Measurements from ENCODE around the gene NCOA1. TPM values are rescaled to one million over a fixed set of nuclear protein-coding genes. Genes with fewer than 3 reads are reported as not detected.
"Not testable (repeated sequence)": the region's sequence is repeated elsewhere in the genome, so short reads cannot be mapped to it uniquely, and the experiment has no call there.

Gene NCOA1
- total RNA-seq, 1 donor from 2014 or later: 29.0 TPM

DNA sequence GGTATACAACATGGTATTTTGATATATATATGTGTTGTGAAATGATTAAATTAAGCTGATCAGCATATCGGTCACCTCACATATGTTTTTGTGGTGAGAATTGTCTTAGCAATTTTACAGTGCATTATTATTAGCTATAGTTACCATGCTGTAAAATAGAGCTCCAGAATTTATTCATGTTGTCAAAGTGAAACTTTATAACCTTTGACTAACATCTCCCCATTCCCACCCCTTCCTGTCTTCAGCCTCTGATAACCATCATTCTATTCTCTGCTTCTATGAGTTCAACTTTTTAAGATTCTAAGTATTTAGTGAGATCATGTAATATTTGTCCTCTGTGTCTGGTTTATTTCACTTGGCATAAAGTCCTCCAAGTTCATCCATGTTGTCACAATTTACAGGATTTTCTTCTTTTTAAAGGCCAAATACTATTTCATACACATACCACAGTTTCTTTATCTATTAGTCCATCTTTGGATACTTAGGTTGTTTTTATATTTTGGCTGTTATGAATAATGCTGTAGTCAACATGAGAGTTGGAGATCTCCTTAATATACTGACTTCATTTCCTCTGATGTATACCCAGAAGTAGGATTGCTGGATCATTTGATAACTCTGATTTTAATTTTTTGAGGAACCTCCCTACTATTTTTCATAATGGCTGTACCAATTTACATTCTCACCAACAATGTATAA, 30.3 kb downstream of the NCOA1 start:
- H3K27ac Mint-ChIP-seq (ENCODE audit: unreplicated experiment): no peak overlapping the region
- peaks cover 4% of the 10 kb centered on the region for H3K36me3 Mint-ChIP-seq (ENCODE audit: unreplicated experiment)
- peaks cover 11% of the 10 kb centered on the region for H3K9me3 Mint-ChIP-seq (ENCODE audit: unreplicated experiment)
- no peaks in the 10 kb centered on the region for H3K27me3 Mint-ChIP-seq (ENCODE audit: unreplicated experiment)
- H3K4me3 Mint-ChIP-seq (ENCODE audit: unreplicated experiment): no peak overlapping the region
- DNase-seq (ENCODE audit: extremely low spot score, unreplicated experiment): no peak
- no peak for TF ChIP-seq CTCF (IDR thresholded peaks at IDR 0.05)
- H3K4me1 Mint-ChIP-seq (ENCODE audit: unreplicated experiment): no peaks in the 10 kb centered on the region

- no peak for DNase-seq (ENCODE audit: extremely low spot score, unreplicated experiment)
- H3K4me1 Mint-ChIP-seq (ENCODE audit: unreplicated experiment): no peaks in the 10 kb centered on the region
Measured at GRCh38 chr2:24521975-24522639, 31.1 kb downstream of the NCOA1 start.

DNA sequence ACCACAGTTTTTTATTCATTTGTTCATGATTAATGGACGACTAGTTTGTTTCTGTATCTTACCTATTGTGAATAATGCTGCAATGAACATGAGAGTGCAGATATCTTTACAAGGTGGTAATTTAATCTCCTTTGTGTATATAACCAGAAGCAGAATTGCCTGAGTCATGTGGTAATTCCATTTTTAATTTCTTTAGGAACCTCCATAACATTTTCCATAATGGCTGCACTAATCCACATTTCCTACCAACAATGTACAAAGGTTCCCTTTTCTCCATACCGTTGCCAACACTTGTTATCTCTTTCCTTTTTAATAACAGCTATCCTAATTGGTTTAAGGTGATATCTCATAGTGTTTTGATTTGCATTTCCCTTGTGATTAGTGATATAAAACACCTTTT, 36.5 kb downstream of the NCOA1 start:
- H3K27me3 Mint-ChIP-seq (ENCODE audit: unreplicated experiment): no peaks in the 10 kb centered on the region
- H3K9me3 Mint-ChIP-seq (ENCODE audit: unreplicated experiment): peaks cover 21% of the 10 kb centered on the region
- H3K4me1 Mint-ChIP-seq (ENCODE audit: unreplicated experiment): peaks cover 3% of the 10 kb centered on the region
- no peak for TF ChIP-seq CTCF (IDR thresholded peaks at IDR 0.05)
- H3K4me3 Mint-ChIP-seq (ENCODE audit: unreplicated experiment): no peak overlapping the region
- DNase-seq (ENCODE audit: extremely low spot score, unreplicated experiment): no peak
- H3K36me3 Mint-ChIP-seq (ENCODE audit: unreplicated experiment): peaks cover 20% of the 10 kb centered on the region
- no peak overlapping the region for H3K27ac Mint-ChIP-seq (ENCODE audit: unreplicated experiment)

More at GRCh38 chr2:24521975-24522639, 31.1 kb downstream of the NCOA1 start:
- H3K36me3 Mint-ChIP-seq (ENCODE audit: unreplicated experiment): peaks cover 4% of the 10 kb centered on the region
- no peaks in the 10 kb centered on the region for H3K27me3 Mint-ChIP-seq (ENCODE audit: unreplicated experiment)
- H3K27ac Mint-ChIP-seq (ENCODE audit: unreplicated experiment): no peak overlapping the region
- peaks cover 11% of the 10 kb centered on the region for H3K9me3 Mint-ChIP-seq (ENCODE audit: unreplicated experiment)
- H3K4me3 Mint-ChIP-seq (ENCODE audit: unreplicated experiment): no peak overlapping the region
- no peak for TF ChIP-seq CTCF (IDR thresholded peaks at IDR 0.05)

DNA sequence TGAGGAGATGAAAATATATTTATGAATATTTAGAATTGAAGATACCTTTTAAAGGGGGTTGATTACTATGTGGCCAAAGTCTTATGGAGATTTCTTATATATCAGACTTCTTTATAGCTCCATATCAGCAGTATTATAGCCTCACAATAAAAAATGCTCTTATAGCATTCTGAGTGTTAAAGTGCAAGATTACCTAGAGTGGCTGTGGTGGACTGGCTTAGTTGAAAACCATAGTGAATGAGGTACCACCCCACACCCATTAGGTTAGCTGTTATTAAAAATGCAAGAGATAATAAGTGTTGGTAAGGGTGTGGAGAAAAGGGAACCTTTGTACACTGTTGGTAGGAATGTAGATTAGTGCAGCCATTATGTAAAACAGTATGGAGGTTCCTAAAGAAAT, 39.7 kb downstream of the NCOA1 start:
- Mint-ChIP-seq H3K36me3 (ENCODE audit: unreplicated experiment) (peaks cover 24% of the 10 kb centered on the region), H3K4me3 (ENCODE audit: unreplicated experiment) (no peak overlapping the region), H3K27me3 (ENCODE audit: unreplicated experiment) (no peaks in the 10 kb centered on the region), H3K27ac (ENCODE audit: unreplicated experiment) (no peak overlapping the region), H3K9me3 (ENCODE audit: unreplicated experiment) (peaks cover 40% of the 10 kb centered on the region), H3K4me1 (ENCODE audit: unreplicated experiment) (peaks cover 3% of the 10 kb centered on the region)
- TF ChIP-seq CTCF (IDR thresholded peaks at IDR 0.05): no peak
- no peak for DNase-seq (ENCODE audit: extremely low spot score, unreplicated experiment)

DNA sequence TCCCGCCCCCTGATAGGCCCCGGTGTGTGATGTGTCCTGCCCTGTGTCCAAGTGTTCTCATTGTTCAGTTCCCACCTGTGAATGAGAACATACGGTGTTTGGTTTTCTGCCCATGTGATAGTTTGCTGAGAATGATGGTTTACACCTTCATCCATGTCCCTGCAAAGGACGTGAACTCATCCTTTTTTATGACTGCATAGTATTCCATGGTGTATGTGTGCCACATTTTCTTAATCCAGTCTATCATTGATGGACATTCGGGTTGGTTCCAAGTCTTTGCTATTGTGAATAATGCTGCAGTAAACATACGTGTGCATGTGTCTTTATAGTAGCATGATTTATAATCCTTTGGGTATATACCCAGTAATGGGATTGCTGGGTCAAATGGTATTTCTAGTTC, 40.6 kb downstream of the NCOA1 start:
- not testable (repeated sequence) for H3K27ac Mint-ChIP-seq (ENCODE audit: unreplicated experiment); DNase-seq (ENCODE audit: extremely low spot score, unreplicated experiment); H3K27me3 Mint-ChIP-seq (ENCODE audit: unreplicated experiment); H3K4me1 Mint-ChIP-seq (ENCODE audit: unreplicated experiment); H3K4me3 Mint-ChIP-seq (ENCODE audit: unreplicated experiment)
- peaks cover 24% of the 10 kb centered on the region for H3K36me3 Mint-ChIP-seq (ENCODE audit: unreplicated experiment)
- peaks cover 44% of the 10 kb centered on the region for H3K9me3 Mint-ChIP-seq (ENCODE audit: unreplicated experiment)

DNA sequence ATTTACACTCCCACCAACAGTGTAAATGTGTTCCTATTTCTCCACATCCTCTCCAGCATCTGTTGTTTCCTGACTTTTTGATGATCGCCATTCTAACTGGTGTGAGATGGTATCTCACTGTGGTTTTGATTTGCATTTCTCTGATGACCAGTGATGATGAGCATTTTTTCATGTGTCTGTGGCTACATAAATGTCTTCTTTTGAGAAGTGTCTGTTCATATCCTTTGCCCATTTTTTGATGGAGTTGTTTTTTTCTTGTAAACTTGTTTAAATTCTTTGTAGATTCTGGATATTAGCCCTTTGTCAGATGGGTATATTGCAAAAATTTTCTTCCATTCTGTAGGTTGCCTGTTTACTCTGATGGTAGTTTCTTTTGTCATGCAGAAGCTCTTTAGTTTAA, 41.0 kb downstream of the NCOA1 start:
- peaks cover 24% of the 10 kb centered on the region for H3K36me3 Mint-ChIP-seq (ENCODE audit: unreplicated experiment)
- H3K4me1 Mint-ChIP-seq (ENCODE audit: unreplicated experiment); H3K27me3 Mint-ChIP-seq (ENCODE audit: unreplicated experiment); H3K4me3 Mint-ChIP-seq (ENCODE audit: unreplicated experiment); H3K27ac Mint-ChIP-seq (ENCODE audit: unreplicated experiment); DNase-seq (ENCODE audit: extremely low spot score, unreplicated experiment): not testable (repeated sequence)
- H3K9me3 Mint-ChIP-seq (ENCODE audit: unreplicated experiment): peaks cover 44% of the 10 kb centered on the region

- not testable (repeated sequence) for H3K27ac Mint-ChIP-seq (ENCODE audit: unreplicated experiment); H3K27me3 Mint-ChIP-seq (ENCODE audit: unreplicated experiment); H3K4me3 Mint-ChIP-seq (ENCODE audit: unreplicated experiment); H3K4me1 Mint-ChIP-seq (ENCODE audit: unreplicated experiment); DNase-seq (ENCODE audit: extremely low spot score, unreplicated experiment)
- Mint-ChIP-seq H3K9me3 (ENCODE audit: unreplicated experiment) (peaks cover 40% of the 10 kb centered on the region), H3K36me3 (ENCODE audit: unreplicated experiment) (peaks cover 20% of the 10 kb centered on the region)
Measured at GRCh38 chr2:24533574-24533973, 42.5 kb downstream of the NCOA1 start.

Data from osteocyte (in vitro differentiated cells).